Measurements from ENCODE around the gene OARD1. TPM values are rescaled to one million over a fixed set of nuclear protein-coding genes. Genes with fewer than 3 reads are reported as not detected.
"Not testable (repeated sequence)": the region's sequence is repeated elsewhere in the genome, so short reads cannot be mapped to it uniquely, and the experiment has no call there.

Gene OARD1
- total RNA-seq, 1 donor from 2014 or later, result 10.6 TPM

GRCh38 chr6:41017663-41018062 lies 54.5 kb downstream of the OARD1 start:
- H3K4me3 Mint-ChIP-seq (ENCODE audit: unreplicated experiment), result no peak overlapping the region
- H3K36me3 Mint-ChIP-seq (ENCODE audit: low read depth, unreplicated experiment), result peaks cover 3% of the 10 kb centered on the region
- TF ChIP-seq EZH2 (IDR thresholded peaks at IDR 0.05; ENCODE audit: insufficient read depth, low read length) (no peak), CTCF (IDR thresholded peaks at IDR 0.05; ENCODE audit: insufficient read depth, low read depth, low read length) (no peak)
- H3K4me3 ChIP-seq (ENCODE audit: insufficient read depth, low read depth, low read length), result no peak overlapping the region
- H3K4me1 Mint-ChIP-seq (ENCODE audit: low read depth, unreplicated experiment), result peaks cover 6% of the 10 kb centered on the region
- H4K20me1 ChIP-seq (ENCODE audit: insufficient read depth, low read length), result no peaks in the 10 kb centered on the region
- no peaks in the 10 kb centered on the region for H3K36me3 ChIP-seq (ENCODE audit: insufficient read depth, low read length)
- no peak overlapping the region for H3K27ac ChIP-seq (ENCODE audit: low read depth, low read length)
- H3K4me1 ChIP-seq (ENCODE audit: insufficient read depth, low read length), result no peaks in the 10 kb centered on the region
- peaks cover 3% of the 10 kb centered on the region for H3K27me3 Mint-ChIP-seq (ENCODE audit: low read depth, unreplicated experiment)
- no peak overlapping the region for H3K4me2 ChIP-seq (ENCODE audit: low read length)
- H3K27ac Mint-ChIP-seq (ENCODE audit: unreplicated experiment), result no peak overlapping the region
- H2AFZ ChIP-seq (ENCODE audit: low read depth, low read length), result no peak overlapping the region
- H3K27me3 ChIP-seq (ENCODE audit: insufficient read depth, low read length), result no peaks in the 10 kb centered on the region
- peaks cover 7% of the 10 kb centered on the region for H3K9me3 Mint-ChIP-seq (ENCODE audit: unreplicated experiment)
- no peaks in the 10 kb centered on the region for H3K79me2 ChIP-seq (ENCODE audit: insufficient read depth, low read length)
- DNase-seq (ENCODE audit: low read depth) (no peak), FAIRE-seq (no peak)
- H3K9ac ChIP-seq (ENCODE audit: low read length), result no peak overlapping the region
- H3K9me3 ChIP-seq (ENCODE audit: insufficient read depth, low read depth, low read length), result no peaks in the 10 kb centered on the region

- H2AFZ ChIP-seq (ENCODE audit: low read depth, low read length); H3K9me3 Mint-ChIP-seq (ENCODE audit: unreplicated experiment); H3K4me2 ChIP-seq (ENCODE audit: low read length); H3K4me3 ChIP-seq (ENCODE audit: insufficient read depth, low read depth, low read length); H4K20me1 ChIP-seq (ENCODE audit: insufficient read depth, low read length); H3K79me2 ChIP-seq (ENCODE audit: insufficient read depth, low read length); DNase-seq (ENCODE audit: low read depth); H3K27me3 ChIP-seq (ENCODE audit: insufficient read depth, low read length); H3K9ac ChIP-seq (ENCODE audit: low read length); H3K36me3 ChIP-seq (ENCODE audit: insufficient read depth, low read length); H3K9me3 ChIP-seq (ENCODE audit: insufficient read depth, low read depth, low read length); H3K4me3 Mint-ChIP-seq (ENCODE audit: unreplicated experiment); H3K4me1 Mint-ChIP-seq (ENCODE audit: low read depth, unreplicated experiment); H3K36me3 Mint-ChIP-seq (ENCODE audit: low read depth, unreplicated experiment); H3K4me1 ChIP-seq (ENCODE audit: insufficient read depth, low read length); H3K27me3 Mint-ChIP-seq (ENCODE audit: low read depth, unreplicated experiment); H3K27ac Mint-ChIP-seq (ENCODE audit: unreplicated experiment); FAIRE-seq; H3K27ac ChIP-seq (ENCODE audit: low read depth, low read length): not testable (repeated sequence)
These were observed 56.3 kb downstream of the OARD1 start for GRCh38 chr6:41015860-41016259.

- H3K27me3 ChIP-seq (ENCODE audit: insufficient read depth, low read length), result no peaks in the 10 kb centered on the region
- H2AFZ ChIP-seq (ENCODE audit: low read depth, low read length), result no peak overlapping the region
- Mint-ChIP-seq H3K9me3 (ENCODE audit: unreplicated experiment) (peaks cover 7% of the 10 kb centered on the region), H3K4me3 (ENCODE audit: unreplicated experiment) (no peak overlapping the region), H3K4me1 (ENCODE audit: low read depth, unreplicated experiment) (no peaks in the 10 kb centered on the region), H3K27me3 (ENCODE audit: low read depth, unreplicated experiment) (peaks cover 8% of the 10 kb centered on the region), H3K27ac (ENCODE audit: unreplicated experiment) (no peak overlapping the region), H3K36me3 (ENCODE audit: low read depth, unreplicated experiment) (no peaks in the 10 kb centered on the region)
- H3K79me2 ChIP-seq (ENCODE audit: insufficient read depth, low read length), result no peaks in the 10 kb centered on the region
- no peak overlapping the region for H3K9ac ChIP-seq (ENCODE audit: low read length)
- H3K4me3 ChIP-seq (ENCODE audit: insufficient read depth, low read depth, low read length), result no peak overlapping the region
- FAIRE-seq (no peak), DNase-seq (ENCODE audit: low read depth) (no peak)
- no peaks in the 10 kb centered on the region for H3K36me3 ChIP-seq (ENCODE audit: insufficient read depth, low read length)
- no peak overlapping the region for H3K27ac ChIP-seq (ENCODE audit: low read depth, low read length)
- TF ChIP-seq CTCF (IDR thresholded peaks at IDR 0.05; ENCODE audit: insufficient read depth, low read depth, low read length), result no peak
- no peak for TF ChIP-seq EZH2 (IDR thresholded peaks at IDR 0.05; ENCODE audit: insufficient read depth, low read length)
- H4K20me1 ChIP-seq (ENCODE audit: insufficient read depth, low read length), result no peaks in the 10 kb centered on the region
- no peaks in the 10 kb centered on the region for H3K4me1 ChIP-seq (ENCODE audit: insufficient read depth, low read length)
- no peaks in the 10 kb centered on the region for H3K9me3 ChIP-seq (ENCODE audit: insufficient read depth, low read depth, low read length)
- no peak overlapping the region for H3K4me2 ChIP-seq (ENCODE audit: low read length)
These were observed 57.4 kb downstream of the OARD1 start for GRCh38 chr6:41014780-41015179.

Other genes starting within 250 kb of the OARD1 start
- gene UNC5CL, start 33.1 kb downstream of the OARD1 start, total RNA-seq, result 0.27 and 0.29 TPM in 2 replicates
- not detected in 2 replicates for gene TSPO2, start 29.9 kb downstream of the OARD1 start, total RNA-seq
- not detected in 2 replicates for gene APOBEC2, start 19.2 kb downstream of the OARD1 start, total RNA-seq
- gene NFYA, start 618 bp upstream of the OARD1 start, total RNA-seq, result 26.7 and 27.8 TPM in 2 replicates
- gene TREML1, start 82.0 kb upstream of the OARD1 start, total RNA-seq, result not detected in 2 replicates
- gene TREM2, start 90.8 kb upstream of the OARD1 start, total RNA-seq, result not detected in 2 replicates
- gene TREML2, start 128.8 kb upstream of the OARD1 start, total RNA-seq, result not detected in 2 replicates
- not detected in 2 replicates for gene TREML4, start 156.0 kb upstream of the OARD1 start, total RNA-seq
- gene TREM1, start 214.3 kb upstream of the OARD1 start, total RNA-seq, result 0.20 and 0.58 TPM in 2 replicates